ENCODE measurements around the gene MSH3.

The MSH3 gene

GRCh38 chr5:80706835-80707447 is 52.5 kb downstream of the MSH3 start:
- TF ChIP-seq PATZ1 (CRISPR knock-in tag; IDR thresholded peaks at IDR 0.05; ENCODE audit: borderline replicate concordance) = no peak
- TF ChIP-seq BACH2 (CRISPR knock-in tag; IDR thresholded peaks at IDR 0.05; ENCODE audit: borderline replicate concordance) = no peak
- TF ChIP-seq ESRRG (CRISPR knock-in tag; IDR thresholded peaks at IDR 0.05) = no peak
- TF ChIP-seq ISL1 (CRISPR knock-in tag; IDR thresholded peaks at IDR 0.05) = no peak
- no peak for TF ChIP-seq ARNTL (CRISPR knock-in tag; IDR thresholded peaks at IDR 0.05; ENCODE audit: borderline replicate concordance, low read depth)
- no peak for TF ChIP-seq ZNF8 (CRISPR knock-in tag; IDR thresholded peaks at IDR 0.05)
- no peak for TF ChIP-seq CSRNP3 (CRISPR knock-in tag; IDR thresholded peaks at IDR 0.05)
- TF ChIP-seq ZC3H10 (CRISPR knock-in tag; IDR thresholded peaks at IDR 0.05) = no peak
- TF ChIP-seq RARB (CRISPR knock-in tag; IDR thresholded peaks at IDR 0.05) = no peak
- no peak for TF ChIP-seq PPARA (CRISPR knock-in tag; IDR thresholded peaks at IDR 0.05; ENCODE audit: borderline replicate concordance)
- no peak for TF ChIP-seq GLIS3 (CRISPR knock-in tag; IDR thresholded peaks at IDR 0.05)
- no peak for TF ChIP-seq TSHZ2 (CRISPR knock-in tag; IDR thresholded peaks at IDR 0.05)
- ATAC-seq = no peak

GRCh38 chr5:80707645-80708044 is 53.2 kb downstream of the MSH3 start:
- no peak for TF ChIP-seq ZC3H10 (CRISPR knock-in tag; IDR thresholded peaks at IDR 0.05)
- no peak for TF ChIP-seq ZFP30 (CRISPR knock-in tag; IDR thresholded peaks at IDR 0.05)
- no peak for TF ChIP-seq SNAI2 (CRISPR knock-in tag; IDR thresholded peaks at IDR 0.05)
- TF ChIP-seq TOX (CRISPR knock-in tag; IDR thresholded peaks at IDR 0.05; ENCODE audit: borderline replicate concordance) = no peak
- no peak for TF ChIP-seq PATZ1 (CRISPR knock-in tag; IDR thresholded peaks at IDR 0.05; ENCODE audit: borderline replicate concordance)
- TF ChIP-seq ARNTL (CRISPR knock-in tag; IDR thresholded peaks at IDR 0.05; ENCODE audit: borderline replicate concordance, low read depth) = no peak
- TF ChIP-seq ZNF565 (CRISPR knock-in tag; conservative IDR thresholded peaks at IDR 0.05; ENCODE audit: low read depth) = no peak
- no peak for TF ChIP-seq TSHZ2 (CRISPR knock-in tag; IDR thresholded peaks at IDR 0.05)
- TF ChIP-seq TCF4 (CRISPR knock-in tag; IDR thresholded peaks at IDR 0.05; ENCODE audit: borderline replicate concordance) = no peak
- TF ChIP-seq ISL1 (CRISPR knock-in tag; IDR thresholded peaks at IDR 0.05) = no peak
- ATAC-seq = peak; percentile 67

GRCh38 chr5:80711216-80711615 is 56.8 kb downstream of the MSH3 start:
- no peak for ATAC-seq
- TF ChIP-seq GLIS3 (CRISPR knock-in tag; IDR thresholded peaks at IDR 0.05) (no peak), ZFP30 (CRISPR knock-in tag; IDR thresholded peaks at IDR 0.05) (no peak), TSHZ2 (CRISPR knock-in tag; IDR thresholded peaks at IDR 0.05) (no peak), TOX (CRISPR knock-in tag; IDR thresholded peaks at IDR 0.05; ENCODE audit: borderline replicate concordance) (no peak), PATZ1 (CRISPR knock-in tag; IDR thresholded peaks at IDR 0.05; ENCODE audit: borderline replicate concordance) (no peak), PPARA (CRISPR knock-in tag; IDR thresholded peaks at IDR 0.05; ENCODE audit: borderline replicate concordance) (no peak), ZFP3 (CRISPR knock-in tag; IDR thresholded peaks at IDR 0.05) (no peak), BACH2 (CRISPR knock-in tag; IDR thresholded peaks at IDR 0.05; ENCODE audit: borderline replicate concordance) (no peak), ARNTL (CRISPR knock-in tag; IDR thresholded peaks at IDR 0.05; ENCODE audit: borderline replicate concordance, low read depth) (no peak), RARB (CRISPR knock-in tag; IDR thresholded peaks at IDR 0.05) (no peak)

Measured in SK-N-SH treated with all-trans-retinoic acid at 6 μM for 48 hours (cell line).